B cell (primary cell): ENCODE measurements around the gene KCNK4. TPM values are rescaled to one million over a fixed set of nuclear protein-coding genes. Genes with fewer than 3 reads are reported as not detected.

ENCODE experiments used
- ATAC-seq: fragments of 200-7000 bp; cut with Tn5 transposase; one replicate; pipeline ENCODE4 v1.10.0; 2021; ENCODE audit warnings: low read depth, mild to moderate bottlenecking, moderate number of reproducible peaks, moderate library complexity
- CTCF ChIA-PET: fragments of 350-600 bp; sonication (Branson Sonifier 250); formaldehyde crosslinking; loops from one replicate; lab custom pipeline; 2021; ENCODE audit warnings: antibody characterized with exemption, inconsistent platforms; lab: Charles Lee
- POLR2A ChIA-PET: fragments of 350-600 bp; sonication (Branson Sonifier 250); formaldehyde crosslinking; loops from one replicate; lab custom pipeline; 2021; ENCODE audit warnings: antibody characterized with exemption; lab: Charles Lee
- DNase-seq: peaks from one replicate; pipeline ENCODE4 v3.0.0; 2013
- H2AFZ ChIP-seq: 2 replicates; pipeline ENCODE4 v1.6.1; 2012; ENCODE audit warnings: mild to moderate bottlenecking, low read depth, low read length; ENCODE audit not compliant: insufficient read depth, poor library complexity, severe bottlenecking
- H3K27ac ChIP-seq, 2 donors: 1 replicate in 1 of 2; 2 replicates in 1 of 2; pipeline ENCODE4 v1.5.1; 2012 to 2013; ENCODE audit warnings: low read length in 2 of 2, mild to moderate bottlenecking in 2 of 2, moderate library complexity in 1 of 2
- H3K27me3 ChIP-seq, 4 experiments: fragments of 200-600 bp in 1 of 4; sonication (generic) in 1 of 4; replicated peaks in 1 of 4; 1 replicate in 2 of 4; 2 replicates in 2 of 4; pipeline versions ENCODE4 v1.6.1 to v1.7.0; 2013 to 2016; ENCODE audit warnings: low read length in 3 of 4, mild to moderate bottlenecking in 2 of 4, mixed read lengths in 1 of 4, moderate library complexity in 1 of 4; ENCODE audit not compliant: insufficient read depth in 4 of 4, control insufficient read depth in 3 of 4; ENCODE audit errors: control extremely low read depth in 1 of 4
- H3K36me3 ChIP-seq, 2 experiments: replicated peaks in 1 of 2; 1 replicate in 1 of 2; 2 replicates in 1 of 2; pipeline versions ENCODE4 v1.6.1 to v1.7.1; 2013; ENCODE audit warnings: low read length in 1 of 2; ENCODE audit not compliant: insufficient read depth in 2 of 2, control insufficient read depth in 1 of 2; ENCODE audit errors: control extremely low read depth in 1 of 2, extremely low read depth in 1 of 2
- H3K4me1 ChIP-seq, 2 donors: fragments of 200-600 bp in 1 of 2; sonication (generic) in 1 of 2; 1 replicate in 1 of 2; 2 replicates in 1 of 2; pipeline versions ENCODE4 v1.5.1 to v1.6.1; 2013 to 2017; ENCODE audit warnings: low read length in 2 of 2; ENCODE audit not compliant: control insufficient read depth in 2 of 2, insufficient read depth in 2 of 2
- H3K4me2 ChIP-seq: replicated peaks from 2 replicates; pipeline ENCODE3; 2012; ENCODE audit warnings: mild to moderate bottlenecking, low read depth, low read length; ENCODE audit not compliant: poor library complexity, severe bottlenecking
- H3K4me3 ChIP-seq, 5 experiments: fragments of 200-600 bp in 1 of 5; sonication (generic) in 1 of 5; 1 replicate in 3 of 5; 2 replicates in 2 of 5; pipeline versions ENCODE4 v1.5.1 to v1.7.0; 2011 to 2016; ENCODE audit warnings: low read length in 4 of 5, mild to moderate bottlenecking in 4 of 5, low read depth in 2 of 5, control low read depth in 1 of 5, moderate library complexity in 1 of 5; ENCODE audit not compliant: insufficient read depth in 1 of 5; ENCODE audit errors: control extremely low read depth in 1 of 5, extremely low read depth in 1 of 5
- H3K79me2 ChIP-seq: fragments of 200-600 bp; sonication (generic); one replicate; pipeline ENCODE4 v1.6.0; 2016; ENCODE audit warnings: low read length; ENCODE audit not compliant: control insufficient read depth, insufficient read depth
- H3K9ac ChIP-seq: fragments of 200-600 bp; sonication (generic); 2 replicates; pipeline ENCODE4 v1.6.1; 2017; ENCODE audit warnings: mild to moderate bottlenecking, low read length, moderate library complexity
- H3K9me3 ChIP-seq, 3 donors: one replicate each; pipeline versions ENCODE4 v1.6.1 to v1.7.1; 2013; ENCODE audit warnings: low read length in 2 of 3; ENCODE audit not compliant: control insufficient read depth in 2 of 3, insufficient read depth in 1 of 3; ENCODE audit errors: control extremely low read depth in 1 of 3
- H4K20me1 ChIP-seq: 2 replicates; pipeline ENCODE4 v1.6.0; 2012; ENCODE audit warnings: mild to moderate bottlenecking, low read length; ENCODE audit not compliant: insufficient read depth, control insufficient read depth, poor library complexity, severe bottlenecking
- H3K27ac Mint-ChIP-seq: one replicate; pipeline ENCODE4 v1.8.0; 2021; ENCODE audit warnings: mixed read lengths
- H3K27me3 Mint-ChIP-seq: one replicate; pipeline ENCODE4 v1.8.0; 2021; ENCODE audit warnings: mixed read lengths
- H3K4me1 Mint-ChIP-seq: one replicate; pipeline ENCODE4 v1.8.0; 2021; ENCODE audit warnings: mixed read lengths
- H3K4me3 Mint-ChIP-seq: one replicate; pipeline ENCODE4 v1.8.0; 2021; ENCODE audit warnings: mixed read lengths
- H3K9me3 Mint-ChIP-seq: one replicate; pipeline ENCODE4 v1.8.0; 2022; ENCODE audit warnings: mixed read lengths; ENCODE audit not compliant: insufficient read depth
- EZH2 ChIP-seq: IDR thresholded peaks from 2 replicates; pipeline ENCODE4 v1.6.1; 2012; ENCODE audit warnings: borderline replicate concordance, low read depth, mild to moderate bottlenecking, moderate library complexity, low read length; ENCODE audit not compliant: insufficient read depth, poor library complexity, severe bottlenecking
- WGBS: methylation state at CpG from one replicate; pipeline ENCODE4 v1.1.5; 2013; ENCODE audit warnings: missing lambda C conversion rate; ENCODE audit not compliant: insufficient coverage; 5-methylcytosine and 5-hydroxymethylcytosine counted together
- intact Hi-C: fragments of 100-400 bp; cut with micrococcal nuclease; formaldehyde crosslinking; loops from one replicate; pipeline ENCODE4 v1.10.0; 2022
- polyA plus RNA-seq: library from polyadenylated mRNA; depleted of rRNA; stranded (reverse); fragments of >200 nt; gene quantifications from 2 replicates; pipeline ENCODE4 v1.2.3, GENCODE V29; 2012
- total RNA-seq, 2 donors: library from RNA; stranded (reverse); fragments of 120-200 nt in 1 of 2; gene quantifications; 1 replicate in 1 of 2; 2 replicates in 1 of 2; pipeline versions ENCODE4 v1.2.3 to v1.2.4, GENCODE V29; 2013 to 2022
- TF ChIP-seq, protein P1 (sequence below): fragments of 200-600 bp; IDR thresholded peaks from one replicate; pipeline ENCODE4 v1.8.0; 2022; ENCODE audit warnings: antibody characterized with exemption, mild to moderate bottlenecking

Gene KCNK4
- total and polyA plus RNA-seq, 2 donors (not counting 1 experiment from before 2014, with no cell fraction given) = 0.32 TPM; not detected in 1

GRCh38 chr11:64261556-64262080 lies 29.5 kb upstream of the KCNK4 start:
- WGBS = 99% methylated on average over 18 of the region's 18 CpGs
- ATAC-seq = no peak
- Histone ChIP-seq H3K9ac (no peak overlapping the region), H2AFZ (no peak overlapping the region), H3K36me3 (no peaks in the 10 kb centered on the region), H3K27me3 (no peaks in the 10 kb centered on the region), H4K20me1 (no peaks in the 10 kb centered on the region), H3K9me3 (no peaks in the 10 kb centered on the region), H3K4me3 (no peak overlapping the region), H3K27ac (no peak overlapping the region), H3K4me2 (no peak overlapping the region), H3K4me1 (no peaks in the 10 kb centered on the region), H3K79me2 (no peaks in the 10 kb centered on the region)
- no peak overlapping the region for H3K4me3 Mint-ChIP-seq
- no peaks in the 10 kb centered on the region for H3K27me3 Mint-ChIP-seq
- H3K9me3 Mint-ChIP-seq = no peaks in the 10 kb centered on the region
- no peak overlapping the region for H3K27ac Mint-ChIP-seq
- no peak for DNase-seq
- POLR2A ChIA-PET = interaction anchor here (0.6 kb wide), 1 partner anchor 31 kb away, joined by 7 read pairs; no protein-coding TSS in a partner anchor
- no peaks in the 10 kb centered on the region for H3K4me1 Mint-ChIP-seq
- no peak for TF ChIP-seq EZH2
- TF ChIP-seq, protein P1, sequence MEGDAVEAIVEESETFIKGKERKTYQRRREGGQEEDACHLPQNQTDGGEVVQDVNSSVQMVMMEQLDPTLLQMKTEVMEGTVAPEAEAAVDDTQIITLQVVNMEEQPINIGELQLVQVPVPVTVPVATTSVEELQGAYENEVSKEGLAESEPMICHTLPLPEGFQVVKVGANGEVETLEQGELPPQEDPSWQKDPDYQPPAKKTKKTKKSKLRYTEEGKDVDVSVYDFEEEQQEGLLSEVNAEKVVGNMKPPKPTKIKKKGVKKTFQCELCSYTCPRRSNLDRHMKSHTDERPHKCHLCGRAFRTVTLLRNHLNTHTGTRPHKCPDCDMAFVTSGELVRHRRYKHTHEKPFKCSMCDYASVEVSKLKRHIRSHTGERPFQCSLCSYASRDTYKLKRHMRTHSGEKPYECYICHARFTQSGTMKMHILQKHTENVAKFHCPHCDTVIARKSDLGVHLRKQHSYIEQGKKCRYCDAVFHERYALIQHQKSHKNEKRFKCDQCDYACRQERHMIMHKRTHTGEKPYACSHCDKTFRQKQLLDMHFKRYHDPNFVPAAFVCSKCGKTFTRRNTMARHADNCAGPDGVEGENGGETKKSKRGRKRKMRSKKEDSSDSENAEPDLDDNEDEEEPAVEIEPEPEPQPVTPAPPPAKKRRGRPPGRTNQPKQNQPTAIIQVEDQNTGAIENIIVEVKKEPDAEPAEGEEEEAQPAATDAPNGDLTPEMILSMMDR = no peak
- CTCF ChIA-PET = interaction anchor here (1.1 kb wide), 1 partner anchor 57 kb away, joined by 4 read pairs; no protein-coding TSS in a partner anchor
- intact Hi-C loops = no loop called here

GRCh38 chr11:64262271-64263002 lies 28.7 kb upstream of the KCNK4 start:
- intact Hi-C loops = no loop called here
- ChIA-PET CTCF (interaction anchor here (1.1 kb wide), 1 partner anchor 58 kb away, joined by 4 read pairs; no protein-coding TSS in a partner anchor), POLR2A (no interaction called here)
- Histone ChIP-seq H3K27me3 (no peaks in the 10 kb centered on the region), H3K4me2 (no peak overlapping the region), H3K4me3 (no peak overlapping the region), H3K4me1 (no peaks in the 10 kb centered on the region), H3K79me2 (no peaks in the 10 kb centered on the region), H3K9me3 (no peaks in the 10 kb centered on the region), H3K27ac (no peak overlapping the region), H3K9ac (no peak overlapping the region), H3K36me3 (no peaks in the 10 kb centered on the region), H2AFZ (no peak overlapping the region), H4K20me1 (no peaks in the 10 kb centered on the region)
- TF ChIP-seq, protein P1 = no peak
- Mint-ChIP-seq H3K27ac (no peak overlapping the region), H3K27me3 (no peaks in the 10 kb centered on the region), H3K4me1 (no peaks in the 10 kb centered on the region), H3K4me3 (no peak overlapping the region), H3K9me3 (no peaks in the 10 kb centered on the region)
- WGBS = 96% methylated on average over 42 of the region's 42 CpGs
- no peak for DNase-seq
- ATAC-seq = no peak
